Thyroid gland (tissue), 4 donors: ENCODE results near the gene MX2.
"Not testable (repeated sequence)": the region's sequence is repeated elsewhere in the genome, so short reads cannot be mapped to it uniquely, and the experiment has no call there.

Source experiments
- CTCF ChIP-seq, 6 experiments: fragments of 200-600 bp in 3 of 6; fragments of 450-650 bp in 3 of 6; sonication (generic) in 3 of 6; IDR thresholded peaks; one replicate each; pipeline ENCODE4 v1.5.1; 2016 to 2019; ENCODE audit warnings: antibody characterized with exemption in 6 of 6, mild to moderate bottlenecking in 2 of 6, inconsistent platforms in 1 of 6, moderate library complexity in 1 of 6
- POLR2A ChIP-seq, 2 donors: fragments of 450-650 bp; IDR thresholded peaks; one replicate each; pipeline ENCODE4 v1.6.1; 2017; ENCODE audit warnings: antibody characterized with exemption in 2 of 2, mild to moderate bottlenecking in 2 of 2, moderate library complexity in 1 of 2

GRCh38 chr21:41359754-41360071 lies 2.1 kb upstream of the MX2 start:
- not testable (repeated sequence) for TF ChIP-seq CTCF, POLR2A (IDR thresholded peaks at IDR 0.05)
